HL-60 (cell line): ENCODE data around the gene FIG4.
"Not testable (repeated sequence)": the region's sequence is repeated elsewhere in the genome, so short reads cannot be mapped to it uniquely, and the experiment has no call there.

Experiments used
- DNase-seq, 2 experiments: peaks; one replicate each; pipeline ENCODE4 v3.0.0-alpha.2; 2010 to 2020; ENCODE audit warnings: low read depth in 1 of 2, low spot score in 1 of 2
- H3K27ac ChIP-seq: fragments of 250-450 bp; sonication (Bioruptor Pico); replicated peaks from 2 replicates; pipeline ENCODE4 v1.5.1; 2020; ENCODE audit warnings: mild to moderate bottlenecking, moderate library complexity
- H3K27me3 ChIP-seq: fragments of 250-450 bp; sonication (Bioruptor Pico); 2 replicates; pipeline ENCODE4 v1.5.1; 2021; ENCODE audit warnings: mild to moderate bottlenecking, moderate library complexity; ENCODE audit not compliant: insufficient read depth, poor library complexity, severe bottlenecking
- H3K4me3 ChIP-seq: replicated peaks from 2 replicates; pipeline ENCODE4 v1.5.1; 2011; ENCODE audit warnings: mild to moderate bottlenecking, control low read depth, low read length; ENCODE audit not compliant: insufficient read depth
- CTCF ChIP-seq: IDR thresholded peaks from one replicate; pipeline ENCODE4 v1.5.1; 2011; ENCODE audit warnings: low read length, control low read depth, inconsistent platforms; ENCODE audit not compliant: insufficient read depth
- GABPA ChIP-seq: IDR thresholded peaks from 2 replicates; pipeline ENCODE4 v1.6.1; 2012; ENCODE audit warnings: low read depth
- POLR2AphosphoS5 ChIP-seq: IDR thresholded peaks from 2 replicates; pipeline ENCODE4 v1.6.1; 2012; ENCODE audit warnings: low read depth
- REST ChIP-seq: IDR thresholded peaks from 2 replicates; pipeline ENCODE4 v1.6.1; 2012; ENCODE audit warnings: low read depth; ENCODE audit not compliant: insufficient replicate concordance
- SPI1 ChIP-seq: IDR thresholded peaks from 2 replicates; pipeline ENCODE4 v1.6.1; 2012; ENCODE audit warnings: low read depth, mild to moderate bottlenecking, borderline replicate concordance

Gene FIG4

GRCh38 chr6:109740787-109741186 is 49.7 kb downstream of the FIG4 start:
- peak; percentile 38 to 63 for DNase-seq
- Histone ChIP-seq H3K27me3 (no peaks in the 10 kb centered on the region), H3K4me3 (no peak overlapping the region), H3K27ac (peak overlapping the region; percentile 33)
- TF ChIP-seq SPI1 (peak; percentile 71), CTCF (no peak)

GRCh38 chr6:109743739-109744138 is 52.6 kb downstream of the FIG4 start:
- DNase-seq: no peak
- Histone ChIP-seq H3K27ac (no peak overlapping the region), H3K4me3 (no peak overlapping the region), H3K27me3 (no peaks in the 10 kb centered on the region)
- no peak for TF ChIP-seq CTCF
- TF ChIP-seq SPI1: no peak
- no peak for TF ChIP-seq REST
- no peak for TF ChIP-seq GABPA
- TF ChIP-seq POLR2AphosphoS5: no peak

GRCh38 chr6:109744779-109745178 is 53.7 kb downstream of the FIG4 start:
- H3K27ac ChIP-seq, H3K27me3 ChIP-seq, H3K4me3 ChIP-seq, DNase-seq: not testable (repeated sequence)

- Histone ChIP-seq H3K27me3 (no peaks in the 10 kb centered on the region), H3K4me3 (no peak overlapping the region), H3K27ac (no peak overlapping the region)
- DNase-seq: no peak
- TF ChIP-seq CTCF: no peak
- TF ChIP-seq GABPA: no peak
- no peak for TF ChIP-seq REST
- no peak for TF ChIP-seq POLR2AphosphoS5
- no peak for TF ChIP-seq SPI1
These were observed 56.1 kb downstream of the FIG4 start for GRCh38 chr6:109747221-109747620.
